RWPE2 (cell line): ENCODE measurements around the gene RRAGD.
A peak's percentile ranks its signal among the peaks of the same experiment; 100 is the strongest.

ENCODE experiments used
- ATAC-seq: fragments of 200-7000 bp; cut with Tn5 transposase; 3 replicates; pipeline ENCODE4 v1.9.1; 2021; ENCODE audit warnings: low read depth
- DNase-seq: peaks from one replicate; pipeline ENCODE4 v3.0.0-alpha.2; 2020; ENCODE audit warnings: low spot score
- H3K27ac ChIP-seq: fragments of 450-650 bp; 2 replicates; pipeline ENCODE4 v1.5.1; 2017; ENCODE audit warnings: mild to moderate bottlenecking; ENCODE audit not compliant: poor library complexity, severe bottlenecking
- H3K27me3 ChIP-seq: fragments of 250-450 bp; sonication (Bioruptor Pico); 2 replicates; pipeline ENCODE4 v1.5.1; 2021; ENCODE audit warnings: mild to moderate bottlenecking, moderate library complexity; ENCODE audit not compliant: insufficient read depth, poor library complexity, severe bottlenecking
- H3K36me3 ChIP-seq: fragments of 250-450 bp; sonication (Bioruptor Pico); 2 replicates; pipeline ENCODE4 v1.5.1; 2020; ENCODE audit warnings: low read depth, mild to moderate bottlenecking, moderate library complexity
- H3K4me1 ChIP-seq: fragments of 250-450 bp; sonication (Bioruptor Pico); 2 replicates; pipeline ENCODE4 v1.5.1; 2021; ENCODE audit warnings: mild to moderate bottlenecking, moderate library complexity; ENCODE audit not compliant: insufficient read depth, poor library complexity, severe bottlenecking
- H3K4me3 ChIP-seq: fragments of 250-450 bp; sonication (Bioruptor Pico); 2 replicates; pipeline ENCODE4 v1.5.1; 2021; ENCODE audit warnings: mild to moderate bottlenecking, moderate library complexity; ENCODE audit not compliant: severe bottlenecking
- H3K9me3 ChIP-seq: fragments of 250-450 bp; sonication (Bioruptor Pico); 2 replicates; pipeline ENCODE4 v1.5.1; 2021; ENCODE audit warnings: mild to moderate bottlenecking, moderate library complexity; ENCODE audit not compliant: severe bottlenecking
- TF ChIP-seq, protein P1 (sequence below): fragments of 450-650 bp; IDR thresholded peaks from one replicate; pipeline ENCODE4 v1.5.1; 2017; ENCODE audit warnings: mild to moderate bottlenecking, moderate library complexity; ENCODE audit not compliant: poor library complexity, severe bottlenecking

RRAGD gene

DNA sequence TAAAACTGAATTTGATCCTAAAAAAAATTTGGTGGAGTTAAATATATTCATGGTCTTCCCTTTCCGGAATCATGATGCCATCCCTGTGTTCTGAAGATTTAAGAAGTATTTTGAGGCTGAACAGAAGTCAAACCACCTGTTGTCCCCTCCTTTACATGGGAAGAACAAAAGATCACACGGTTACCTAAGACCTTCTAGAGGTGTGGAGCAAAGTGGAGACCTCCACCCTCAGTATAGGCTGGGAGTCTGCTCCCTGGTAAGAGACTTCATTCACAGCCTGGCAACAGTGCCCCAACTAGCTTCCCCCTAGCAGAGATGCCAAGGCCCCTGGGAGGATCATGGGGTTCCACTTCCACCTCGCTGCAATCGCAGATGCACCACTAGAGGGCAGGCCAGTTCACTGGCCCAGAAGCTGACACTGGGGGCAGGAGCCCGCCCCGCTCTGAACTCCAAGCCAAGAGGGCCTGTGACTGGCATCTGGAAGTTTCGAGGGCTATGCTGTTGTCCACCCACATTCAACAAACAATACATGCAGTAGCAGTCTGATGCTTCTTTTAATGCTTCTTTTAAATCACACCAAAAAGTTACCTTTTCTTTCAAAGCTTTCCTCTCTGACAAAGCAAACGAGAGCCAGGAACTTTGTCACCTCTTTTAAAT, 40.1 kb downstream of the RRAGD start:
- H3K27ac ChIP-seq = no peak overlapping the region
- DNase-seq (no peak), ATAC-seq (peak; percentile 88)
- H3K9me3 ChIP-seq = no peaks in the 10 kb centered on the region
- TF ChIP-seq, protein P1, sequence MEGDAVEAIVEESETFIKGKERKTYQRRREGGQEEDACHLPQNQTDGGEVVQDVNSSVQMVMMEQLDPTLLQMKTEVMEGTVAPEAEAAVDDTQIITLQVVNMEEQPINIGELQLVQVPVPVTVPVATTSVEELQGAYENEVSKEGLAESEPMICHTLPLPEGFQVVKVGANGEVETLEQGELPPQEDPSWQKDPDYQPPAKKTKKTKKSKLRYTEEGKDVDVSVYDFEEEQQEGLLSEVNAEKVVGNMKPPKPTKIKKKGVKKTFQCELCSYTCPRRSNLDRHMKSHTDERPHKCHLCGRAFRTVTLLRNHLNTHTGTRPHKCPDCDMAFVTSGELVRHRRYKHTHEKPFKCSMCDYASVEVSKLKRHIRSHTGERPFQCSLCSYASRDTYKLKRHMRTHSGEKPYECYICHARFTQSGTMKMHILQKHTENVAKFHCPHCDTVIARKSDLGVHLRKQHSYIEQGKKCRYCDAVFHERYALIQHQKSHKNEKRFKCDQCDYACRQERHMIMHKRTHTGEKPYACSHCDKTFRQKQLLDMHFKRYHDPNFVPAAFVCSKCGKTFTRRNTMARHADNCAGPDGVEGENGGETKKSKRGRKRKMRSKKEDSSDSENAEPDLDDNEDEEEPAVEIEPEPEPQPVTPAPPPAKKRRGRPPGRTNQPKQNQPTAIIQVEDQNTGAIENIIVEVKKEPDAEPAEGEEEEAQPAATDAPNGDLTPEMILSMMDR = peak; percentile 93
- no peaks in the 10 kb centered on the region for H3K36me3 ChIP-seq
- no peaks in the 10 kb centered on the region for H3K4me1 ChIP-seq
- H3K27me3 ChIP-seq = no peaks in the 10 kb centered on the region
- no peak overlapping the region for H3K4me3 ChIP-seq

DNA sequence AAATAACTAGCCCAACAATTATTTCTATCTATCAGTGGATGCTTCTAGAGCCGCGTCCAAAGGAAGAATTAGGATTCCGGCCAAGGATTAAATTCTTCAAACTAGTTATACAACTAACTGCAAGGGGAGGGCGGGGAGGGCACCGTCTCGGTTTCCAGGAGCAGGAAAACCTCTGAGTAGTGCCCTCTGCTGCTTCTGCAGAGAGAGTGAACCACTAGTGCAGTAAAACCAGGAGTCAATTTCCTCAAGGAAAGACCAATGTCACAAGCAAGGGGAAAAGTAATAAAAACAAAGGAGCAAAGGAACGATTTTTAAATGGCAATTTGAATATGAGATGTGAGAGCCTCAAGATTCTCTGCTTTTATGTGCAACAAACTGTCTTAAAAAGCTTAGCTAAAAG, 43.1 kb downstream of the RRAGD start:
- Histone ChIP-seq H3K4me1 (no peaks in the 10 kb centered on the region), H3K4me3 (no peak overlapping the region), H3K36me3 (no peaks in the 10 kb centered on the region), H3K27me3 (no peaks in the 10 kb centered on the region), H3K9me3 (no peaks in the 10 kb centered on the region), H3K27ac (no peak overlapping the region)
- ATAC-seq (peak; percentile 80), DNase-seq (no peak)
- TF ChIP-seq, protein P1 = peak; percentile 12

DNA sequence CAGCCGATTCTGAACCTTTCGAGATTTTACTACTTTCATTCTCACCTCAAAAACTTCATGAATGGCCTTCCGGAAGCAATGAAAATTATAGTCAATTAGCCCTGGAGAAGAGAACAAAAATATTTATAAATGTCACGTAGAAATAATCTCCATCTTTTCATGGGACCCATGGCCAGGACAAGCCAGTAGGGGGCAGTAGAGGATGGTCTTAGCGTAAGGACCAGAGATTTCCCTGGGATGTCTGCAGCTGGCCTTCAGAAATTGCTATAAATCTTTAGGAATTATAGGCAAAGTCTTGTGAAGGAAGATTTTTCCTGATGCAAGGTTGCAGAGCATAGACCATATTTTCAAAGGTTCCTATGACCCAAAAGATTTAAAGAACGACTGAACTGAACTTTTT, 44.0 kb downstream of the RRAGD start:
- TF ChIP-seq, protein P1 = peak; percentile 67
- Histone ChIP-seq H3K27ac (no peak overlapping the region), H3K27me3 (no peaks in the 10 kb centered on the region), H3K9me3 (no peaks in the 10 kb centered on the region), H3K4me3 (no peak overlapping the region), H3K4me1 (no peaks in the 10 kb centered on the region), H3K36me3 (no peaks in the 10 kb centered on the region)
- DNase-seq (no peak), ATAC-seq (no peak)

DNA sequence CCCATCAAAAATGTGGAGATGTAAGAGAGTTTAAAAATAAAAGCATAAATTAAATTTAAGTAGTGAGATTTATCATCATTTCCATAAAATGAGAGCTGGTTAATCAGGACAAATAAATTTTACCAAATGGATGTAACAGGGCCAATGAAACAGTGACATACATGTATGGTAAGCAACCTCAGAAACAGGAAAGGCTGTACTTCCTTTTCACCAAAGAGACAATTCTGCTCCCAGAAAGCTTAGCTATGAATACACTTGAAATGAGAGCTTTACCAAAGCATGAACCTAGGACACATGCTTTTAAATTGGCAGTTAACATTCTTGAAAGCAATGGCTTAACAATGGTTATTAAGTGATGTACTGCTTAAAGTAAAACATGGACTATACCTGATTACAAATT, 47.5 kb downstream of the RRAGD start:
- Histone ChIP-seq H3K9me3 (no peaks in the 10 kb centered on the region), H3K27me3 (no peaks in the 10 kb centered on the region), H3K36me3 (no peaks in the 10 kb centered on the region), H3K27ac (no peak overlapping the region), H3K4me3 (no peak overlapping the region), H3K4me1 (no peaks in the 10 kb centered on the region)
- TF ChIP-seq, protein P1 = no peak
- DNase-seq = no peak
- no peak for ATAC-seq

DNA sequence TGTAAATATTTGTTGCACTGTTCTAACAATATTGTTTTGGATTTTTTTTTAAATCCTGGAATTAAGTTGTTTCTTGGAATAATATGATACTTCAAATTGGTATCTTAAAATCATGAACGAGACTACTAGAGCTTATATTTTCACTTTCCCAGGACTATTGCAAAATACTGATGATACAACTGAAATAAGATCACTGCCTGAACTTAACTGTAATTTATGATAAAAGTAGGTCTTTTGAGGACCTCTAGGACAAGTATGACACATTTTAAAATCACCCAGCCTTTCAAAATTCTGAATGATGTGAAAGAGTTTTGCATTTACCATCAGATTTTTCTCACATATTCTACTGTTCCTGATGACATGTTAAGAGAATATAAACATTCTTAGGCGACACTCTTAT, 50.9 kb downstream of the RRAGD start:
- Histone ChIP-seq H3K36me3 (no peaks in the 10 kb centered on the region), H3K27ac (no peak overlapping the region), H3K27me3 (no peaks in the 10 kb centered on the region), H3K4me3 (no peak overlapping the region), H3K4me1 (no peaks in the 10 kb centered on the region), H3K9me3 (no peaks in the 10 kb centered on the region)
- TF ChIP-seq, protein P1 = no peak
- DNase-seq = no peak
- ATAC-seq = no peak
